ENCODE data around the gene SH3RF3. TPM values are rescaled to one million over a fixed set of nuclear protein-coding genes. Genes with fewer than 3 reads are reported as not detected.

The SH3RF3 gene
- total RNA-seq, 1 donor from 2014 or later: 2.1 TPM

- Histone ChIP-seq H3K36me3 (ENCODE audit: control insufficient read depth in 3 of 3, insufficient read depth in 3 of 3, low read length in 3 of 3) (peaks cover 0 to 3% (median 0%) of the 10 kb centered on the region in 3 donors), H3K27ac (ENCODE audit: low read depth, low read length) (no peak overlapping the region), H3K27me3 (ENCODE audit: control insufficient read depth in 3 of 3, insufficient read depth in 3 of 3, low read length in 3 of 3) (no peaks in the 10 kb centered on the region), H3K4me1 (ENCODE audit: control insufficient read depth in 3 of 3, insufficient read depth in 3 of 3, low read length in 3 of 3) (peaks cover 43 to 63% (median 53%) of the 10 kb centered on the region in 3 donors), H3K4me3 (ENCODE audit: low read length in 3 of 3) (no peak overlapping the region), H3K9me3 (ENCODE audit: control insufficient read depth in 3 of 3, low read length in 3 of 3) (no peaks in the 10 kb centered on the region), H3K9ac (ENCODE audit: low read depth in 1 of 3, low read length in 3 of 3) (peak overlapping the region in 1 of 3 donors; percentile 19)
Measured at GRCh38 chr2:109348671-109349502, 219.9 kb downstream of the SH3RF3 start.

GRCh38 chr2:109349503-109350465 lies 220.8 kb downstream of the SH3RF3 start:
- Histone ChIP-seq H3K9me3 (ENCODE audit: control insufficient read depth in 3 of 3, low read length in 3 of 3) (no peaks in the 10 kb centered on the region), H3K27ac (ENCODE audit: low read depth, low read length) (peak overlapping the region; percentile 36), H3K9ac (ENCODE audit: low read depth in 1 of 3, low read length in 3 of 3) (peak overlapping the region in 1 of 3 donors; percentile 53), H3K27me3 (ENCODE audit: control insufficient read depth in 3 of 3, insufficient read depth in 3 of 3, low read length in 3 of 3) (no peaks in the 10 kb centered on the region), H3K36me3 (ENCODE audit: control insufficient read depth in 3 of 3, insufficient read depth in 3 of 3, low read length in 3 of 3) (peaks cover 0 to 3% (median 0%) of the 10 kb centered on the region in 3 donors), H3K4me3 (ENCODE audit: low read length in 3 of 3) (no peak overlapping the region), H3K4me1 (ENCODE audit: control insufficient read depth in 3 of 3, insufficient read depth in 3 of 3, low read length in 3 of 3) (peaks cover 43 to 63% (median 50%) of the 10 kb centered on the region in 3 donors)

GRCh38 chr2:109350526-109350925 lies 221.5 kb downstream of the SH3RF3 start:
- H3K4me1 ChIP-seq (ENCODE audit: control insufficient read depth in 3 of 3, insufficient read depth in 3 of 3, low read length in 3 of 3): peaks cover 43 to 63% (median 50%) of the 10 kb centered on the region in 3 donors
- peak overlapping the region; percentile 36 for H3K27ac ChIP-seq (ENCODE audit: low read depth, low read length)
- no peak overlapping the region for H3K4me3 ChIP-seq (ENCODE audit: low read length in 3 of 3)
- peak overlapping the region in 2 of 3 donors; percentile 11 to 53 for H3K9ac ChIP-seq (ENCODE audit: low read depth in 1 of 3, low read length in 3 of 3)
- no peaks in the 10 kb centered on the region for H3K27me3 ChIP-seq (ENCODE audit: control insufficient read depth in 3 of 3, insufficient read depth in 3 of 3, low read length in 3 of 3)
- H3K9me3 ChIP-seq (ENCODE audit: control insufficient read depth in 3 of 3, low read length in 3 of 3): no peaks in the 10 kb centered on the region
- peaks cover 0 to 3% (median 2%) of the 10 kb centered on the region in 3 donors for H3K36me3 ChIP-seq (ENCODE audit: control insufficient read depth in 3 of 3, insufficient read depth in 3 of 3, low read length in 3 of 3)

- peak overlapping the region in 1 of 3 donors; percentile 11 for H3K9ac ChIP-seq (ENCODE audit: low read depth in 1 of 3, low read length in 3 of 3)
- no peak overlapping the region for H3K27ac ChIP-seq (ENCODE audit: low read depth, low read length)
- H3K9me3 ChIP-seq (ENCODE audit: control insufficient read depth in 3 of 3, low read length in 3 of 3): no peaks in the 10 kb centered on the region
- no peaks in the 10 kb centered on the region for H3K27me3 ChIP-seq (ENCODE audit: control insufficient read depth in 3 of 3, insufficient read depth in 3 of 3, low read length in 3 of 3)
- peaks cover 43 to 63% (median 50%) of the 10 kb centered on the region in 3 donors for H3K4me1 ChIP-seq (ENCODE audit: control insufficient read depth in 3 of 3, insufficient read depth in 3 of 3, low read length in 3 of 3)
- peaks cover 0 to 3% (median 2%) of the 10 kb centered on the region in 3 donors for H3K36me3 ChIP-seq (ENCODE audit: control insufficient read depth in 3 of 3, insufficient read depth in 3 of 3, low read length in 3 of 3)
- no peak overlapping the region for H3K4me3 ChIP-seq (ENCODE audit: low read length in 3 of 3)
Measured at GRCh38 chr2:109351164-109351756, 222.3 kb downstream of the SH3RF3 start.

GRCh38 chr2:109352056-109352897 lies 223.3 kb downstream of the SH3RF3 start:
- Histone ChIP-seq H3K4me1 (ENCODE audit: control insufficient read depth in 3 of 3, insufficient read depth in 3 of 3, low read length in 3 of 3) (peaks cover 43 to 63% (median 50%) of the 10 kb centered on the region in 3 donors), H3K27me3 (ENCODE audit: control insufficient read depth in 3 of 3, insufficient read depth in 3 of 3, low read length in 3 of 3) (no peaks in the 10 kb centered on the region), H3K4me3 (ENCODE audit: low read length in 3 of 3) (no peak overlapping the region), H3K9me3 (ENCODE audit: control insufficient read depth in 3 of 3, low read length in 3 of 3) (no peaks in the 10 kb centered on the region), H3K36me3 (ENCODE audit: control insufficient read depth in 3 of 3, insufficient read depth in 3 of 3, low read length in 3 of 3) (peaks cover 0 to 3% (median 2%) of the 10 kb centered on the region in 3 donors), H3K9ac (ENCODE audit: low read depth in 1 of 3, low read length in 3 of 3) (peak overlapping the region in 1 of 3 donors; percentile 43), H3K27ac (ENCODE audit: low read depth, low read length) (no peak overlapping the region)

- Histone ChIP-seq H3K27me3 (ENCODE audit: control insufficient read depth in 3 of 3, insufficient read depth in 3 of 3, low read length in 3 of 3) (no peaks in the 10 kb centered on the region), H3K27ac (ENCODE audit: low read depth, low read length) (no peak overlapping the region), H3K9ac (ENCODE audit: low read depth in 1 of 3, low read length in 3 of 3) (peak overlapping the region in 1 of 3 donors; percentile 14), H3K9me3 (ENCODE audit: control insufficient read depth in 3 of 3, low read length in 3 of 3) (no peaks in the 10 kb centered on the region), H3K4me3 (ENCODE audit: low read length in 3 of 3) (no peak overlapping the region), H3K4me1 (ENCODE audit: control insufficient read depth in 3 of 3, insufficient read depth in 3 of 3, low read length in 3 of 3) (peaks cover 43 to 56% (median 49%) of the 10 kb centered on the region in 3 donors), H3K36me3 (ENCODE audit: control insufficient read depth in 3 of 3, insufficient read depth in 3 of 3, low read length in 3 of 3) (peaks cover 0 to 2% (median 0%) of the 10 kb centered on the region in 3 donors)
Measured at GRCh38 chr2:109352898-109353689, 224.1 kb downstream of the SH3RF3 start.

- Histone ChIP-seq H3K27me3 (ENCODE audit: control insufficient read depth in 3 of 3, insufficient read depth in 3 of 3, low read length in 3 of 3) (no peaks in the 10 kb centered on the region), H3K9ac (ENCODE audit: low read depth in 1 of 3, low read length in 3 of 3) (no peak overlapping the region), H3K4me3 (ENCODE audit: low read length in 3 of 3) (no peak overlapping the region), H3K4me1 (ENCODE audit: control insufficient read depth in 3 of 3, insufficient read depth in 3 of 3, low read length in 3 of 3) (peaks cover 37 to 46% (median 40%) of the 10 kb centered on the region in 3 donors), H3K9me3 (ENCODE audit: control insufficient read depth in 3 of 3, low read length in 3 of 3) (no peaks in the 10 kb centered on the region), H3K27ac (ENCODE audit: low read depth, low read length) (no peak overlapping the region), H3K36me3 (ENCODE audit: control insufficient read depth in 3 of 3, insufficient read depth in 3 of 3, low read length in 3 of 3) (peaks cover 0 to 2% (median 0%) of the 10 kb centered on the region in 3 donors)
Measured at GRCh38 chr2:109353806-109354745, 225.1 kb downstream of the SH3RF3 start.

Measured in skeletal muscle tissue (tissue), 4 donors.